DMS114 treated with DMSO at 0.1 percent for 48 hours (cell line): ENCODE results near the gene SNRNP27.

ENCODE experiments used
- DNase-seq: peaks from one replicate; lab custom pipeline; 2025; ENCODE audit not compliant: unreplicated experiment; lab: John Stamatoyannopoulos, UW

SNRNP27 gene

DNA sequence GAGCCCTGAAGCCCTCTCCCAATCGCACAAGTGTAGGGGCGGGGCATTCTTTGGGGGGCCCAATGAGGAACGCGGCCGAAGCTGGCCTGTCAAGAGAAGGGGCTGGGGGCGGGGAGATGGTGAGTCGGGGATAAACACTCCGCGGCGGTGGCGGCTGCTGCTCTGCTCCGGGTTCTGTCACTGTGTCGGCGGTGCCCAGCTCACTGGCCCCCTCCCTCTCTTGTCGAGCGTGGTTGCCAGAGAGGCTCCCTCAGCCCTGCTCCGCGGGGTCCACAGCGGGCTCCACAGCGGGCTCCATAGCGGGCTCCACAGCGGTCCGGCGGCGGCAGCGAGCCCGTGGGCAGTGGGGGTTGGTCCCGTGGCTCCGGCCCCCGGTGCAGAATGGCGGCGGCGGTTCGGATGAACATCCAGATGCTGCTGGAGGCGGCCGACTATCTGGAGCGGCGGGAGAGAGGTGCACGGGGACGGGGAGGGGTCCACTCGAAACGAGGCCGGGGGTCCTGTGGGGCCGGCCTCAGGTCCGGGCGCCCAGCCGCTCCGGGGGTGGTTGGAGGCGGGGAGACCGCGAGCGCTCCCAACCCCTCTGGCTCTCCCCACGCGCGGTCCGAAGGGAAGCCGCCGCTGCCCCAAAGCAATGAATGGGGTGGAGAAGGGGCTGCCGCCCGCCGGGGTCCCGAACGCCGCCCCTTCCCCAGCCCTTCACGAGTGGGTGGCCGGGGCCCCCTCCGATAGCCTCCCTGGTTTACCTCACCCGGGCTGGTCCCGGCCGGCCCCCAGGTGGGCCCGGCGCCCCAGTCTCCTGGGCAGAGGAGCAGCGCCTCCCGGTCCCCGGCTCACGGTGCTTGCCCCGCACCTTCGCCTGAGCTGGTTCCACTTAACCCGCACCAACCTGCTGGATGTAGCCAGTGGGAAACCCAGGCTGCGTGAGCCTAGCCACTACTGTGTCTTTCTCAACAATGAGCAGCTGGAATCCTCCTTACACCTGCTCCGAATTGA is 21.5 kb downstream of the SNRNP27 start, which contains the start of gene MXD1:
MXD1 (plus strand) TSS at position 160 of the 996 bp plus-strand sequence; CDS start at position 382, 222 bp downstream.
- DNase-seq = no peak

DNA sequence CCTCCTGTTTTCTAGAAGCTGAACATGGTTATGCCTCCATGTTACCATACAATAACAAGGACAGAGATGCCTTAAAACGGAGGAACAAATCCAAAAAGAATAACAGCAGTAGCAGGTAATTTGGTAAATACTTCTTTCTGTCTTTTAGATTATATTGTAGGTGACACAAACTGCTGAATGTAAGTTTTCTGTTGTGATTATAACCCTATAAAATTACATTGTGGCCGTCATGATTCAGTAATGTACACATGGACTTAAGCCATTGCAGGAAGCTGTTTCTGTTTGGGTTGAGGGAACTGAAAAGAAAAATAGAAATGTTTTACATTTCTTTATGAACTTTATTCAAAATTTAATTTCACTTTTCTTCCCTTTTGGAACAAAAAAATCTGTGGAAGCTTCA is 22.4 kb downstream of the SNRNP27 start:
- no peak for DNase-seq

DNA sequence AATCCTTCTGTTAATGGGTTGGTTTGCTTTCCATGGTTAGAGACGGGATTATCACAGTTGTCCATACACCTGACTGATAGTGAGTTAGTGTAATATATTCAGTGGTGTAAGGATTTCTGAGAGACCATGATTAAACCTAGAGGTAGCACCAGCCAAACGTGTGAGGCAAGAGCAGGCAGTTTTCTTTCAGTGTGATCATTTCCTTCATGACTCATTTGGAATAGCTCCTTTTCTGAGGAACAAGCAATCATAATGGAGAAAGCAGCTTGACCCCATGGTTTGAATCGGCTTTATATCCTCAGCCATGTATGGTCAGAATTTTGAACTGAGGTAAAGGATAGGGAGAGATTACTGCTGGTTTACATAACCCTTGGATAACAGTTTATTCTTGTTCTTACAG is 24.1 kb downstream of the SNRNP27 start:
- DNase-seq = no peak

DNA sequence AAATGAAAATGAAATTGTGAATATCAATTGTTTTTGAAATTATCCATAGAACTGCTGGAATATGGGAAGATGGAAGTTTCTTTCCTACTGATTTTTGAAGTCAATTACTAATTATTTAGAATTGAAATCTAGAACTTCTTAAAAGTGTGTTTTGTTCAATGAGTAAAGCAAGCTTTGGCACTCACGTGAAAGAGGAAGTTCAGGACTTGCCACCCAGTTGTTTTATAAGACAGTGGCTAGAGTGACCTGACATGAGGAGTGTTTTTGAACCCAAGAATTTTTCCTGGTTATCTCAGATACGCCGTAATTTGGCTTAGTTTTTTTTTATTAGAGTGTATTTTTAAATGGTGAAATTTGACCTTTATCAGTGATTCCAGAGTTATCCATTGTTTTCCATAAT is 24.6 kb downstream of the SNRNP27 start:
- no peak for DNase-seq

DNA sequence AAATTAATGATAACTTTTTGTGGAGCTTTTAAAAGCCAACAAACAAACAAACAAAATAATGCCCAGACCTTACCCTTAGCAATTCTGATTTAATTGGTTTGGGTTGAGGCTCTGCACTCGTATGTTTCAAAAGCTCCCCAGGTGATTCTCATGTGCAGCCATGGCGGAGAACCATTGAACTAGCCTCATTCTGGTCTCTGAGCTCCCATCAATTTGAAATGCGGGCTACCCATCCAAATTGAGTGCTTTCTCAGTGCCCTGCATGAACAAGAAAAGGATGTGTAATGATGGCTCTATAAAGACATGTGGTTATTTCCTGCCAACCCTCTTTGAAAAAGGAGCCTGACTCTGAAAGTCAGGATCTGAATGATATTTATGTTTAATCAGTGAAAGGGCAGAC is 29.4 kb downstream of the SNRNP27 start:
- no peak for DNase-seq

DNA sequence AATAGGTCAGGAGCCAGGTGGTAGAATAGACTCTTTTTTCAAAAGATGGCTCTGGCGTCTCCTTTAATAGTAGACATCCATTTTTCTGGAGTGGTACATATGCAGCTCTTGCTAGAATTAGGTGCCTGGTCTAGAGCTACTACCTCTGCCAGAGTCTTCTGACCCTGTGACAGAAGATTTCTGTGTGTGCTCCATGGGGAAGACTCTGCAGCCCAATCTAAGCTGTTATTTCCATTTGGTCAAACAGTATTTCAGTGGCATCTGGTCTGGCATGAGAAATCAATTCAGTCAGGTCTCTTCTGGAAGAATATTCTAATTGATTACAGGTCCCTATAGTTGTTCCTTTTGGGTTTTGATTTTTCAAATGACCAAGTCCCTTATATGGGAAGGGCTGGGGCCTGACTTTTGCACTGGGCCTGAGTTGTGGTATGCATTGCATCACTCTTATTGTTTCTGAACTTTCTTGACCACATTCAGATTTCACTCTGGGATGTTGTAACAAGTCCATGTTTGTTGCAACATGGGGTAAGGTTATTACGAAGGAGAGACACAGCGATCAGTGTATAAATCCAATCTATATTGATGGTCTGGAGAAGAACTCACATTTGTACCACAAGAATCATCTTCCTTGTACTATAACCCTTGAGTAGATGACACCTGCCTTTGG is 33.2 kb downstream of the SNRNP27 start:
- DNase-seq = no peak

DNA sequence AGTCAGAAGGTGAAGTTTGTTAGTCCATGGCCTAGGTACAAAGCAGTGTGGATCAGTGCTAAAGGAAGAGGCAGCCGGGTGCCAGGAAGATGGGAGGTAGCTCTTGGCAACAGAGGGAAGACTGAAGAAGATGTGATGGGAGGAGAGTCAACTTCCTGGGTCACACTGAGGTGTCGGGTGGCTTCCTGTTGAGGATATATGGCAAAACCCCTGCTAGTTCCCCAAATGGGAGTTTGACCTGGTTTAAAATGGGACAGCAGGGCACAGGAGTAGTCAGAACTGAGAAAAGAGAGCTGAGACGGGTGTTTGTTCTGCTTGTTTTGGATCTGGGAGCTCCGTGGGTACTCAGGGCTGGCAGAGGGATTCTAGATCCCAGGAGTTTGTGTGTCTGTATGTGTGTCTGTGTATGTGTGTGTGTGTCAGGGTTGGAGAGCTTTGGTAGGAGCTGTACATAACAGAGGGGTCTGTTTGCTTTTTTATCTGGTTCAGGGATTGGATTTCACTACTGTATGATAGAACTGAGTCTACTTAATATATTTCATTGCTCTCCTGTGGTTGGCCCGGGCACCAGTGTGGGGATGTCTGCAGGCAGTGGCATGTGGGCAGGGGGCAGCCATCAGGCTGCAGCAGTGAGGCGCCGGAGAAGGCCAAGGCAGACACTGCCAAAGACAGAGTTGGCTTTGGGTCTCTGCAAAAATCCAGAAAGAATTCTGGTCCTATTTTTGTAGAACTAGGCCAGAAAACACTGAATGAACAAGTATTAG is 38.3 kb downstream of the SNRNP27 start:
- DNase-seq = no peak

DNA sequence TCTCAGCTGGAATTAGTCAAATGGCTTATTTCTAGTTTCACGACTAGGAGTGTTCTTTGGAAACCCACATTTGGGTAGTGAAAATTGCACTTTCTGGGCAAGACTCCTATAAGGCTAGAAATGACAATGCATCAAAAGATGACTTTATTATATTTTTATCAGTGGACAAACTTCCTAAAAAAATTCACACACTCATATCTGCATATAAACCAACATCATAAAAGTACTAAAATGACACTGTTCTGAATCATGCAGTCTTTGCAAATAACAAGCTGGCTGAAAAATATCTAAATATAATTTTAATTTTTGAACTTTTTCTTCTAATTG is 38.8 kb downstream of the SNRNP27 start:
- DNase-seq = no peak

DNA sequence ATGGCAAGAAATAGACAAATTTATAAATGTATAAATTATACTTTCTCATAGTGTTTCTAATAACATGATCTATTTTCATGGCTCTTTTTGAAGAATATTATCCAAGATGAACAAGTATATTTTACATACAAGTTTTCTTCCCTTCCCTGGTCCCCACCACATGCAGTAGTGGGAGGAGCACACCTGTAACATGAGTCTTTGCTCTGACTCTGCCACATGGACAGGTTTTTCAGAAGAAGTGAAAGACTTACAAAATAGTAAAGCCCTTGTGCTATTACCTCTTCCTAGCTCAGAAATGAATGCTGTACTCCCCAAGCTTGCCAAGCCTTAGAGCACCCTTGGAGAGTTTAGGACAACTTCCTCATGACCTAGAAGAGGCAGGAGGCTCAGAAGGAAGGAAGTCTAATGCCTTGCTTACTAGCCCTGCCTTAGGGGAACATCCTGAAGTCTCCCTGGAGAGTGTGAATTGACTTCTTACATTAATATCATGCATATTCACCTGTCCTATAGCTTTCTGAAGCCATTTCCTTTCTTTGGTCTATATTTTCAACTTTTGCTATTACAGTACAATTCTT is 39.6 kb downstream of the SNRNP27 start:
- no peak for DNase-seq

DNA sequence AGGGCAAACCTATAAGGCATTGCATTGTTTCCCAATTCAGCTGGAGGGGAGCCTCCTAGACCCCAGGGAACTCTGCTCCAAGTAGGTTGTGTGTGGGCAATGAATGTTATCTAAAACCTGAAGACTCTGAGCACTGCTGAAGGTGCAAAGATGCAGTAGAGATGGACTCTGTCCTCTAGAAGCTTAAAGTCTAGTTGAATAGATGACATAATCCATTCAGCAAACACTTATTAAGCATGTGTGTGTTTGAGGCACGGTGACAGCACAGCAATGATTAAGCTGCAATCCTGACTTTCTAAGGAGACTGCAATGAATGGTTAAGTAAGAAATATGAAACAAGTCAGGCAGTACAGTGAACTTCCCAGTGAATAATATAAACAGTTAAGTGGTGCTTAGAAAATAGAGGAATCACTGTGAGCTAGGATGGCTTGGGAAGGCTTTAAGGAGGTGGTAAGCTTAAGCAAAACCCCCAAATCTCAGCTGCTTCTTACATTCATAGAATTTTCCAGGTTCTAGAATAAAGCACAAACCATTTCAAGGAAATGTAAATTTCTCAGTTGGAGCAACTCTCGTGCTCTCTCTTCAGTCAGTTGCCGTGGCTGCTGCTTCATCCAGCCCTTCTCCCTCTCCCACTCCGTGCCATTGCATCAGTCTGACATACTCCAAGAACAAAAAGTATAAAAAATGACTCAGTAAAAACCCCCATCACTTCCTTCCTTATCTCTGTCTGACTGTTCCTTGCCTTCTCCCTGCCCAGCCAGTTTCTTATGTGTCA is 40.3 kb downstream of the SNRNP27 start:
- DNase-seq = no peak

DNA sequence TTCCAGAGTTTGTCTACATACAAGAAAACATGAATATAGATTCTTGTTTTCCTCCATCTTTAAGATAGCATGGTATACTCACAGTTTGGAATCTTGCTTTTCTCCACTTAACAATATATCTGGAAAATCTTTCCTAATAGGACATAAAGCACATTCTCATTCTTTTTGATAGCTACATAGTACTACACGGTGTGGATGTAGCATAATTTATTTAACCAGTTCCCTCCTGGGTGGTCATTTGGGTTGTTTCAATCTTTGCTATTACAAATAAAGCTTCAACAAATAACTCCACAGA is 40.8 kb downstream of the SNRNP27 start:
- DNase-seq = no peak

DNA sequence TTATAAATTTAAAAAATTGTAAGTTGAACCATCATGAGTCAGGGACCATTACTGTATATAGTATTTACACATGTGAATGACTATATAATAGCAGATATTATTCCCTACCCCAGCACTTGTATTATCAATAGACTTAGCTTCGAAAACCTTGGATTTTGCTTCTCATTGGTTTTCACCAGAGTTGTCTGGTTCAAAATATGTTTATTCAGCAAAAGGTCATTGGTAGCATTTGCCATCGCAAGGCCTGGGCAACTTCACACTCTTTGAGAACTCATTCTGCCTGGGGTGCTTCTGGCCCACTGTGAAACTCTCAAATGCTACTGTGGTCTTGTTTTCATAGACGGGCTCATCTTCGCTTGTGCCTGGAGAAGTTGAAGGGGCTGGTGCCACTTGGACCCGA is 41.3 kb downstream of the SNRNP27 start:
- no peak for DNase-seq

DNA sequence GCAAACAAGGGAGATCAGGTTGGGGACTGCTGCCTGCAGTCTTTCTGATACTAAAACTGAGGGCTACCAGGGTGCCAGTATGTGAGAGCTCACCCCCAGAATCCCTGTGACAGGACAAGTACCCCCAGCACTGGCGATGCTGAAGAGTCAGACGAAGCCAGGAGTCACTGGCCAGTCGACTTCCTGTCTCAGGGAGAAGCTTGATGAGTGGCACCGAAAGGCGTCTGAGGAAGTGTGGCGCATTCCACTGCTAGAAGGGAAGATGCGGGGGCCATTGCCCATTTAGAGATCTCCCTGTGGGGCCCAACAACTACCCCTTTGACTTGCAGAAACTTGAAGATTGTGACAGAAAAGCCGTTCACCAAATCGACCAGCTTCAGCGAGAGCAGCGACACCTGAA is 43.1 kb downstream of the SNRNP27 start:
- no peak for DNase-seq

DNA sequence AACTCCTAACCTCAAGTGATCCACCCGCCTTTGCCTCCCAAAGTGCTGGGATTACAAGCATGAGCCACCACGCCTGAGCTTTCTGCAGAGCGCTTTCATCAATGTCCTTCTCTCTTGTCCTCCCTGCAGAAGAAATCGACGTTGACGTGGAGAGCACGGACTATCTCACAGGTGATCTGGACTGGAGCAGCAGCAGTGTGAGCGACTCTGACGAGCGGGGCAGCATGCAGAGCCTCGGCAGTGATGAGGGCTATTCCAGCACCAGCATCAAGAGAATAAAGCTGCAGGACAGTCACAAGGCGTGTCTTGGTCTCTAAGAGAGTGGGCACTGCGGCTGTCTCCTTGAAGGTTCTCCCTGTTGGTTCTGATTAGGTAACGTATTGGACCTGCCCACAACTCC is 44.2 kb downstream of the SNRNP27 start:
- no peak for DNase-seq

DNA sequence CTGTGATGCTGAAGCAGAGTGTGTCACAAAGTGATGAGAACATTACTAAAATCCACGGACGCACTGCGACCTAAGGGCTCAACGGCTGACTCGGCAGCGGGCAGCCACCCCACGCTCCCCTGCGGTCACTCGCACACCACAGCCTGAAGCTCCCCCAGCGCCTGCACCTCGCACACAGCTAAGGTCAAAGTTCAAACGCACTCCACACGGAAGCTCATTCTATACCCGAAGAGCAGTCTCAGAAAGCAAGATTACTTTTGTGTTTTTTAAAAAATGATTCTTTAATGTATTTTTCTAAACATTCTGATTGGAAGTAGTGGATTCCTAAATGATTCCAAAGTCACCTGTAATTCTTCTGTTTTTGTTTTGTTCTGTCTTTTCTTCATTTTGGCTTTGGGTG is 46.0 kb downstream of the SNRNP27 start:
- no peak for DNase-seq

DNA sequence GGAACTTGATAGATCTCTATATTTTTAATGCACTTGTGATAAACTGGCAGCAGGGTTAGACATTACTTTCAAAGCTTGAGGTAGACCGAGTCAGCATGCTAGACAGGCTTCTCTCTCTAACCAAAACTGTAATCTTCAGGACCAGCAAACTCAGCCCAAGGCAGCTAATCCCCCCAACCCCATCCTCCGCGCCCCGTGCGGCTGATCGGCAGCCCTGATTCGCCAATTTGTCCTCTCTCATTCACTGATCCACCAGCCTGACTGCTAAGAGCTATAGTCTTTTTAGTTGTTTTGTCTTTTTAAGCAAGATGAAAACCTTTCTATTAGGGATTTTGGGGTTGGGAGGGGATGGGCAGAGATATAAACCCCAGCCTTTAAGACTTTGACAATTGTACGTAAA is 46.9 kb downstream of the SNRNP27 start:
- DNase-seq = no peak

DNA sequence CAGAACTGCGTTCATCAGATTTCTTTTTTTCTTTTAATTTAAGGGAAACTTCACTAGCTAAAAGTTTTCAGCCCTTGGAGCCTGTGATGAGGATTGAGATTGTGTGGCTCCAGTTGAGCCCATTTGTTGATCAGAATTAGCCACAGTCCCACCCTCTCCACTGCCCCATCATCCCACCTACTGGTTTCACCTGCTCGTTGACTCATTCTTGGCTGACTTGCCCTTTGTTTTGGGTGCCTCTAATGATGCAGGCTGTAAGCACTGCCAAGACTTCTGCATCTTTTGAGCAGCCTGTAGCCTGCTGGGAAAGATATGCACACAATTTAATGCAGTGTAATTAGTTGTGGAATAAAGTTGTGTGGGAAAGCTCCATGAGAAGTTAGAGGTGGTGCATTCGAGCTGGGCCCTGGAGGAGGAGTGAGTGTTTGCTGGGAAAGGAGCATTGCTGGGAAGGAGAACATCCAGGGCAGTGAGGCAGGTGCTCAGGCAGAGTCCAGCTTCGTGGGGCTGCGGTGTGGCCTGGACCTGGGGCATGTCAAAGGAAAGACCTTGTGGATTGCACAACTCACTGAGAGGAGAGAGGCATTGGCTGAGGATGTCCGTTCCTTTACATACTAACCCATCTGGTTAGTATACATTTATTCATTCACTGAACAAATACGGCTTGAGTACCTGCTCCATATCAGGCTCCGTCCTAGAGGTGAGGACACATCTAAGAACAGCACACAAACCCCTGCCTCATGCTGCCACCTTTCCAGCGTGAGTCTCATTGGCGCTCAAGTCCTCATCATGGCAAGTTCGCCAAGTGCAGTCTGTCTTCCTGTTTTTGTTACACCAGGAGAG is 49.5 kb downstream of the SNRNP27 start:
- DNase-seq = no peak

DNA sequence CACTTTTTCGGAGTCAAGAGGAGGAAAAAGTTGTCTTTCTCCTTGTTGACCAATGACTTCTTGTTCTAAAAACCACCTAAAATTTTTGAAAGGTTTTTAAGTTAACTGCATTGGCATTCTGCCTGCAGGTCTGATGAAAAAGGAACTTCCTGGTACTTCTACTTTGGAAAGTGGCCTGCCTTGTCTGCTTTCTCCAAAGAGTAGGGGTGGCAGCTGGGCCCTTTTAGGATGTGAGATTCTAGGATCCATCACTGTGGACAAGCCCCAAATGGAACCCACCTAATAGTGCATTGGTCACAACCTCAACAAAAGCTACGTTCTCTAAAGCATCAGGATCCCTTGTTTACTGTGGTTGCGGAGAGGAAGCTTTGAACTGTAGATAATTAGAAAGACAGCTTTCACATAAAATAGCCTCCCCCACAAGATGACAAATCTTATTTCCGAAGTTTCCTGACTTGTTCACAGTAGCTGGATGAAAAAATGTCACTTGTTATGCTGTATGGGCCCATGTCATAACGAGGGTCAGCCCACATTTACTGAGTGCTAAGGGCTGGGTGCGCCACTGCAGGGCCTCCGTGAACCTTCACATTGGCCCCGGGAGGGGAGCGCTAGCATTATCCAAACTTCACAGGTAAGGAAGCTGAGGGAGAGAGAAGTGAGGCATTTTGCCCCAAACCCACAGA is 50.2 kb downstream of the SNRNP27 start:
- no peak for DNase-seq

DNA sequence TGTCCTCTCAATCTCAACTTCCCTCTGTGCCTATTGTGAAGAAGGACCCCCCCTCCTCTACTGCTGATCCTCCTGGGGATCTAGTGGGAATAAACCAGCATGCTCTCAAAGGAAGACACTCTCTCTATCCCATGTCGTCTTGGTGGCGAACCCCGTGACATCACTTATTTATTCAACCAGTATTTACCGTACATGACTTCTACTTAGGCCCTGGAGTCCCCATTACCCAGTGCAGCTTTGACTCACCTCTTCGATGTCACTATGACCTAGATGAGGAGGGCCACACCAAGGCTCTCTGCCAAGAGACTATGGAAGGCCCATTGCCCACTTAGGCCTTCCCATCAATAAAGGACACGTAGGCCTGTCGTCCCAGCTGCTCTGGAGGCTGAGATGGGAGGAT is 51.0 kb downstream of the SNRNP27 start:
- DNase-seq = no peak
